Ramos (cell line): ENCODE data around the gene CLUH.
"Not testable (repeated sequence)": the region's sequence is repeated elsewhere in the genome, so short reads cannot be mapped to it uniquely, and the experiment has no call there.

Experiments used
- in situ Hi-C: fragments of 300-500 bp; cut with MboI; formaldehyde crosslinking; loops from one replicate; pipeline ENCODE4 v1.14.3; 2022; ENCODE audit warnings: low sequenced_read_pairs; ENCODE audit not compliant: unreplicated experiment

CLUH gene

GRCh38 chr17:2704031-2704889 is 7.3 kb downstream of the CLUH start:
- in situ Hi-C loops, result no loop called here

DNA sequence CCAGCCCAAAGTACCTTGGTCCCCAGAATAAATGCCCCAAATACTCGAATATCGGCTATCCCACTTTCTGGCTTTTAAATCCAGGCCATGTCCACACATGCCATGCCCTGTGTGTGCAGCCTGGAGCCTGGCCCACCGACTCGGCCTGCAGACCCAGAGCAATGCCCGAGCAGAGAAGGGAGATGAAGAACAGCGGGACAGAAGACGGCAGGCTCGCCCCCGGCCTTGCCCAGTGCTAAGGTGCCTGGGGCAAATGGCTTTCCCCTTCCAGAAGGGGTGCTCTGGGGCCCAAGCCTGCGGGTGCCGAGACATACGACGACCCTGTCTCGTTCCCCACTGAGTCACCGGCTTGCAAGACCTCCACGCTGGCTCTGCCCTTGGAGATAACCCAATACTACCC is 8.0 kb downstream of the CLUH start:
- in situ Hi-C loops, result no loop called here

GRCh38 chr17:2703181-2703580 is 8.4 kb downstream of the CLUH start:
- in situ Hi-C loops, result no loop called here

GRCh38 chr17:2701996-2702741 is 9.4 kb downstream of the CLUH start:
- in situ Hi-C loops, result no loop called here

- in situ Hi-C loops, result no loop called here
Observed at GRCh38 chr17:2701161-2701995, 10.2 kb downstream of the CLUH start.

GRCh38 chr17:2700491-2701141 is 10.9 kb downstream of the CLUH start:
- in situ Hi-C loops, result no loop called here

DNA sequence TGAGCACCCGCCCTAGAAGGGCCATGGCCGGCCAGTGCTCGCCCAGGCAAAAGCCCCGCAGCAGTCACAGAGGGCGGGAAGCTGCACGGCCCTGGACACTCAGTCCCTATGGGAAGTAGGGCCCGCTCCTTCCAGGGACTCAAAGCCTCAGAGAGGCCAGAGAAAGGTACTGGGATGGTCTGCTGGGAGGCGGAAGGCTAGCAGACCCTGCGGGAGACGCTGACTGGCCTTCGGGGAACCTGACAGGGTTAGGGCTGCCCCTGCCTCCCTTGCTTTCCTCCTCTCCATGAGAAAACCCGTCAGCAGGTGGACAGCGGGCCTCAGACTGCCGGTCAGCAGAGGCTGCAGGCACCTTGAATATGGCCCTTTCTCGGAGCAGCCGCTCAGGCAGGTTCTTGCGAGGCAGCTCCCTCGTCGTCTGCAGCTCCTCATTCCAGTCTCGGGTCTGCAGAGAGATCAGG is 11.5 kb downstream of the CLUH start:
- in situ Hi-C loops, result no loop called here

GRCh38 chr17:2699216-2699805 is 12.3 kb downstream of the CLUH start:
- in situ Hi-C loops, result not testable (repeated sequence)

GRCh38 chr17:2697611-2698162 is 13.9 kb downstream of the CLUH start:
- in situ Hi-C loops, result no loop called here

DNA sequence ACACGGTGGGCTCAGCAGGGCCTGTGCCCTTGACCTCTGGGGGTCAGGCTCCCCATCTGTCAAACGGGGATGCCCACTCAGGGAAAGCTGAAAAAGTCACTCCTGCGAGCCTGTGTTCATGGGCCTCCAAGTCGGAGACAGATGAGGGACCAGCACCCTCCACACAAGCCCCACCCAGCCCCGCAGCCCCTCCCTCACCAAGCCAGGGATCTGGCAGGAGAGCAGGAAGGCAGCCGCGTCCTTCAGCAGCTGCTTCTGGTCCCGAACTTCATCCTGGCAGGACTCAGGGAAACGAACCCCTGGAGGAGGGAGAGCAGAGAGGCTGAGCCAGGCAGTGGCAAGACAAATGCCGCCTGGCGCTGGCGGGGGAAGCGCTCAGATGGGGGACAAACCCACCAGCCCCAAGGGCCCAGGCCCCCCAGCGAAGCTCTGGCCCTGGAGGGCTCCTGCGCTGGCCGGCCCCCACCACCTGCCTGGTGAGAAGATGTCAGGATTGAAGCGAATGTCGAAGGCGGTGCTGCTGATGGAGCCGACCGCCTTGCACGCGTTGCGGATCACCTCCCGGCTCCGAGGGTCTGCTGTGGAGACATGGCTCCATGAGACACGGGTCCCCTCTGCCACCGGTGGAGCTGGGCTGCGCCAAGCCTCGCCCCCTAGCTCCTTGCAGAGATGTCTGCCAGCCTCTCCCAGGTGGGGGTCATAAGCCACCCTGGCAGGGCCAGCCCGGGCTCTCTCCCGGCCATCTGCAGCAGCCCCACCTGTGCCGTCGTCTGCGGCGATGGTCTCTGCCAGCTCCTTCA is 15.4 kb downstream of the CLUH start:
- in situ Hi-C loops, result no loop called here

GRCh38 chr17:2695243-2695960 is 16.2 kb downstream of the CLUH start:
- in situ Hi-C loops, result no loop called here

DNA sequence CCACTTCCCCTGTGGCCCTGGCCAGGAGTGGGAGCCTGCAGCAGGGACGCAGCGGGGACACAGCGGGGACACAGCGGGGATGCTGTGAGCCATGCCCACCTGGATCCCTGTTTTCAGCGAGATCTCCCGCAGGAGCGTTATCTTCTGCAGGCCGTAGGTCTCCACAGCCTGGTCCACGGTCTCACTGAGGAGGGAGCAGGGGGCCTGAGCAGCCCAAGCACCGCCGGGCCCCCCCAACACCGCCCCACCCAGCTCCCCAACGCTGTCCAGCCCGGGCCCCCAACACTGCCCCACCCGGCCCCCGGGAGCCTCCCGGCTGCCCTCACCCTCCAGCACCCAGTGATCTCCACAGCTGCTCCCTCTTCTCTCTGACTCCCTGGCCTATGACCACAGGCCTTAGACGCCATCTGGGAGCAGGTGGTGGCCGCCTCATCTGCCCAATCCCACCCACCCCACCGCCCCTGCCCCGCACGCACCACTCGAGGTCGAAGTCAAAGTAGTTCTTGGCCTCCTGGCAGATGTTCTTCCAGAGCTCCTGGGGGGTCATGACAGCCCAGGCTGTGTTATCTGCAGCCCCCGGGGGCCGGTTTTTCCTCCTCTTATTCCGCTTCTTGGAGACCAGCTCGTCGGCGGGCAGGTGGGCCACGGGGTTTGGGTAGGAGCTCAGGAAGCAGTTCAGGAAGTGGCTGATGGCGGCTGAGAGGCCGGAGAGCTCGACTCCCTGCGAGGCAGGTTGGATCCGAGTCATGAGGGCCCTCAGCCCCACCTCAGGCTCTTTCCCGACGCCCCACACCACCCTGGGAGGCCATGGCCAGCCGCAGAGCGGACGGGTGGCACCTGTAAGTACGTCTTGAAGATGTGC is 17.0 kb downstream of the CLUH start:
- in situ Hi-C loops, result no loop called here

GRCh38 chr17:2693561-2694380 is 17.8 kb downstream of the CLUH start:
- in situ Hi-C loops, result no loop called here

DNA sequence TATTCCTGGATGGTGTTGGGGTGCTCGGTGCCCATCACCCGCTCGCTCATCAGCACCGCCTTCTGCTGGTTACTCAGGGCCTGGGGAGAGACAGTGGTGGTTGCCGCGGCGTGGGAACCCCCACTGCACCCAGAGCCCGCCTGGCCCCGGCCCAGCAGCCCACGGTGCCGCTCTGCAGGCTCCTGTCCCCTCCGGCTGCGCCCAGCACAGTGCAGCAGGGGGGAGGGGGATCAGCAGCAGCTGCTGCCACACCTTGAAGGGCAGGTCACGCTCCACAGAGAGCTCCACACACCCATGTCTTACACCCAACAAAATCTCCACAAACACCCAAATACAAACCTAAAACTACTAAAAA is 18.8 kb downstream of the CLUH start:
- in situ Hi-C loops, result no loop called here

GRCh38 chr17:2691965-2692780 is 19.4 kb downstream of the CLUH start:
- in situ Hi-C loops, result no loop called here
